Subcutaneous adipose tissue (tissue), 4 donors: Measurements from ENCODE around the gene CBLN1. TPM values are rescaled to one million over a fixed set of nuclear protein-coding genes. Genes with fewer than 3 reads are reported as not detected.

ENCODE experiments used
- CTCF ChIP-seq: fragments of 450-650 bp; IDR thresholded peaks from one replicate; pipeline ENCODE4 v1.5.1; 2016; ENCODE audit warnings: low read depth, mild to moderate bottlenecking, control low read depth, antibody characterized with exemption, moderate library complexity
- total RNA-seq, 4 donors: library from RNA; depleted of rRNA; stranded (reverse); fragments of >200 nt; gene quantifications; one replicate each; pipeline ENCODE4 v1.1.0, GENCODE V29; 2016

The CBLN1 gene
- total RNA-seq, 4 donors from 2014 or later: 1.0 to 4.1 (median 2.5) TPM

GRCh38 chr16:49259330-49259729 is 22.3 kb downstream of the CBLN1 start:
- TF ChIP-seq CTCF: no peak

GRCh38 chr16:49250689-49251088 is 30.9 kb downstream of the CBLN1 start:
- no peak for TF ChIP-seq CTCF

- TF ChIP-seq CTCF: no peak
These were observed 33.4 kb downstream of the CBLN1 start for GRCh38 chr16:49248227-49248626.

DNA sequence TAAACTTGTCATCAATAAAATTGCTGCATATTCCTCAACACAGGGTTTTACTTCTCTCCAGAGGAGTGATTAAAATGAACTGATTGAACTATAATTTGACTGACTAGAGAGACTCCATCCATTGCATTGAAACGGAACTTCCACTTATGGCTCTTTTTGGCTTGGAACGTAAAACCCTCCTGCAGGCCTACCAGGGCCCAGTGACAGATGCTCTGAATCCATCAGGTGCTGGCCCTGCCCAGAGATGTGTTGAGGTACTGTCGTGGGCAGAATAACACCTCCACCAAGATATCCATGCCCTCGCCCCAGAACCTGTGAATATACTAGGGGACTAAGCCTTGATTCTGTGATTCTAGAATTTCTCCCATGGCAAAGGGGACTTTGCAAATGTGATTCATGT is 45.4 kb downstream of the CBLN1 start:
- no peak for TF ChIP-seq CTCF

Other genes with a start within 250 kb of the CBLN1 start
- gene C16orf78, start 92.0 kb upstream of the CBLN1 start, total RNA-seq: not detected